DOHH2 (cell line): Measurements from ENCODE around the gene LHX6.

Experiments
- CTCF ChIP-seq: fragments of 200-600 bp; sonication (generic); IDR thresholded peaks from one replicate; pipeline ENCODE4 v1.5.1; 2014; ENCODE audit warnings: antibody characterized with exemption, mild to moderate bottlenecking, low read depth, low read length; ENCODE audit not compliant: poor library complexity, severe bottlenecking
- EZH2phosphoT487 ChIP-seq: fragments of 200-600 bp; sonication (generic); IDR thresholded peaks from 2 replicates; pipeline ENCODE4 v1.6.1; 2017; ENCODE audit warnings: borderline replicate concordance, mild to moderate bottlenecking, antibody characterized with exemption, low read length, moderate library complexity, mixed read lengths

GRCh38 chr9:122200960-122201595 is 27.7 kb downstream of the LHX6 start:
- TF ChIP-seq CTCF (no peak), EZH2phosphoT487 (no peak)
